SK-N-SH (cell line): ENCODE measurements around the gene RASSF4. TPM values are rescaled to one million over a fixed set of nuclear protein-coding genes. Genes with fewer than 3 reads are reported as not detected.

Source experiments
- CTCF ChIA-PET: fragments of 300-600, 350-600 bp; formaldehyde crosslinking; extraction: SDS; loops from one replicate; lab custom pipeline; 2021; lab: Yijun Ruan, JAX
- POLR2A ChIA-PET: fragments of 350-600 bp; sonication (Branson Sonifier 250); formaldehyde crosslinking; extraction: SDS; loops from one replicate; lab custom pipeline; 2020; ENCODE audit warnings: antibody characterized with exemption, inconsistent platforms; lab: Yijun Ruan, JAX
- DNase-seq: peaks from one replicate; pipeline ENCODE4 v3.0.0; 2012
- H2AFZ ChIP-seq: fragments of 200-600 bp; sonication (generic); 2 replicates; pipeline ENCODE4 v1.8.1; 2016; ENCODE audit warnings: antibody characterized with exemption, mild to moderate bottlenecking, low read depth
- H3F3A ChIP-seq: fragments of 200-600 bp; sonication (generic); replicated peaks from 2 replicates; pipeline ENCODE3; 2016; ENCODE audit warnings: antibody characterized with exemption, mild to moderate bottlenecking; ENCODE audit not compliant: insufficient read depth
- H3K27ac ChIP-seq, 2 experiments: fragments of 200-500 bp in 1 of 2; fragments of 200-600 bp in 1 of 2; sonication (Bioruptor generic) in 1 of 2; sonication (generic), shearing (Covaris generic) in 1 of 2; 2 replicates each; pipeline versions ENCODE4 v1.5.1 to v1.6.1; 2014 to 2016; ENCODE audit warnings: low read depth in 2 of 2, inconsistent platforms in 1 of 2, low read length in 1 of 2, mild to moderate bottlenecking in 1 of 2, mixed read lengths in 1 of 2
- H3K27me3 ChIP-seq: fragments of 200-600 bp; sonication (generic), shearing (Covaris generic); 2 replicates; pipeline ENCODE4 v1.6.1; 2016; ENCODE audit warnings: mixed run types; ENCODE audit not compliant: insufficient read depth
- H3K36me3 ChIP-seq, 2 experiments: fragments of 200-500 bp in 1 of 2; fragments of 200-600 bp in 1 of 2; sonication (Bioruptor generic) in 1 of 2; sonication (generic) in 1 of 2; replicated peaks in 1 of 2; 2 replicates each; pipeline versions ENCODE3 to v1.5.1; 2014 to 2016; ENCODE audit warnings: low read length in 1 of 2, mild to moderate bottlenecking in 1 of 2; ENCODE audit not compliant: insufficient read depth in 2 of 2, control insufficient read depth in 1 of 2
- H3K4me1 ChIP-seq, 2 experiments: fragments of 200-500 bp in 1 of 2; fragments of 200-600 bp in 1 of 2; sonication (Bioruptor generic) in 1 of 2; sonication (generic), shearing (Covaris generic) in 1 of 2; 2 replicates each; pipeline versions ENCODE4 v1.5.1 to v1.6.1; 2014 to 2016; ENCODE audit warnings: low read depth in 1 of 2, low read length in 1 of 2, mixed run types in 1 of 2; ENCODE audit not compliant: insufficient read depth in 2 of 2, control insufficient read depth in 1 of 2
- H3K4me2 ChIP-seq: fragments of 200-600 bp; sonication (generic), shearing (Covaris generic); 2 replicates; pipeline ENCODE4 v1.6.1; 2017; ENCODE audit warnings: mixed run types
- H3K4me3 ChIP-seq, 2 experiments: fragments of 200-500 bp in 1 of 2; fragments of 200-600 bp in 1 of 2; sonication (Bioruptor generic) in 1 of 2; sonication (generic), shearing (Covaris generic) in 1 of 2; 2 replicates each; pipeline versions ENCODE4 v1.5.1 to v1.8.1; 2014 to 2016; ENCODE audit warnings: low read depth in 2 of 2, inconsistent platforms in 1 of 2, low read length in 1 of 2, mild to moderate bottlenecking in 1 of 2, mixed read lengths in 1 of 2, moderate library complexity in 1 of 2
- H3K79me2 ChIP-seq: fragments of 200-600 bp; sonication (generic); 2 replicates; pipeline ENCODE4 v1.8.1; 2017; ENCODE audit warnings: mild to moderate bottlenecking; ENCODE audit not compliant: insufficient read depth
- H3K9ac ChIP-seq: fragments of 200-600 bp; sonication (generic); 2 replicates; pipeline ENCODE4 v1.6.1; 2017; ENCODE audit warnings: mixed run types
- H3K9me2 ChIP-seq: fragments of 200-600 bp; sonication (generic); 2 replicates; pipeline ENCODE4 v1.6.1; 2017; ENCODE audit warnings: mixed run types
- H3K9me3 ChIP-seq: fragments of 200-600 bp; sonication (generic); 2 replicates; pipeline ENCODE4 v1.6.1; 2017; ENCODE audit warnings: mixed run types, mild to moderate bottlenecking, moderate library complexity
- H4K20me1 ChIP-seq: fragments of 200-600 bp; sonication (generic); 2 replicates; pipeline ENCODE4 v1.6.1; 2017; ENCODE audit warnings: mild to moderate bottlenecking, mixed run types; ENCODE audit not compliant: insufficient read depth
- EZH2phosphoT487 ChIP-seq: fragments of 200-600 bp; sonication (generic); IDR thresholded peaks from 2 replicates; pipeline ENCODE4 v1.6.1; 2017; ENCODE audit warnings: low read depth, mixed run types, mild to moderate bottlenecking, antibody characterized with exemption, moderate library complexity, borderline replicate concordance
- FOXM1 ChIP-seq: IDR thresholded peaks from 2 replicates; pipeline ENCODE4 v1.4.0; 2012; ENCODE audit warnings: low read depth, mild to moderate bottlenecking
- GABPA ChIP-seq: IDR thresholded peaks from 2 replicates; pipeline ENCODE4 v1.4.0; 2012; ENCODE audit warnings: low read depth, mild to moderate bottlenecking
- IRF3 ChIP-seq: fragments of 150-350 bp; IDR thresholded peaks from 2 replicates; pipeline ENCODE4 v1.6.1; 2016; ENCODE audit warnings: mild to moderate bottlenecking, low read depth, low read length
- MAX ChIP-seq: IDR thresholded peaks from 2 replicates; pipeline ENCODE4 v1.4.0; 2012; ENCODE audit warnings: low read depth
- MEF2A ChIP-seq: IDR thresholded peaks from 2 replicates; pipeline ENCODE4 v1.4.0; 2012; ENCODE audit warnings: low read depth, borderline replicate concordance
- PBX3 ChIP-seq: IDR thresholded peaks from 2 replicates; pipeline ENCODE4; 2012
- SIN3A ChIP-seq: IDR thresholded peaks from 2 replicates; pipeline ENCODE4 v1.6.1; 2012; ENCODE audit warnings: low read depth, mild to moderate bottlenecking, low read length, moderate library complexity, borderline replicate concordance
- TCF12 ChIP-seq: IDR thresholded peaks from 2 replicates; pipeline ENCODE4 v1.4.0; 2012
- USF1 ChIP-seq: IDR thresholded peaks from 2 replicates; pipeline ENCODE4 v1.4.0; 2012; ENCODE audit warnings: low read depth, borderline replicate concordance
- USF2 ChIP-seq: fragments of 150-350 bp; IDR thresholded peaks from 2 replicates; pipeline ENCODE4 v1.6.1; 2017; ENCODE audit warnings: antibody characterized with exemption, low read length, low read depth, borderline replicate concordance
- WGBS: methylation state at CpG from one replicate; pipeline ENCODE4 v1.1.6; 2017; ENCODE audit warnings: low lambda C conversion rate; 5-methylcytosine and 5-hydroxymethylcytosine counted together
- polyA plus RNA-seq, 3 experiments: library from polyadenylated mRNA; depleted of rRNA; stranded (reverse); fragments of >200 nt; gene quantifications; 2 replicates each; pipeline ENCODE4 v1.2.3, GENCODE V29; 2012

Gene RASSF4
- polyA plus RNA-seq, 1 of the 3 experiments (the other 2 are of a cell fraction) = 11.0 TPM

- TF ChIP-seq USF1 (no peak), EZH2phosphoT487 (no peak), FOXM1 (no peak)
- TF ChIP-seq, all 33 proteins: peak for 0
- Histone ChIP-seq H3K9me2 (no peaks in the 10 kb centered on the region), H4K20me1 (no peaks in the 10 kb centered on the region), H3K4me3 (no peak overlapping the region), H3K9ac (no peak overlapping the region), H3K9me3 (no peaks in the 10 kb centered on the region), H3F3A (no peaks in the 10 kb centered on the region), H2AFZ (no peak overlapping the region), H3K79me2 (no peaks in the 10 kb centered on the region), H3K4me2 (no peak overlapping the region), H3K27me3 (no peaks in the 10 kb centered on the region), H3K27ac (no peak overlapping the region), H3K4me1 (peaks cover 6 to 17% of the 10 kb centered on the region in 2 experiments; a peak in 3 of 4 replicates), H3K36me3 (peaks cover 0 to 11% of the 10 kb centered on the region in 2 experiments)
- 95% methylated on average over 8 of the region's 9 CpGs for WGBS
- DNase-seq = no peak
- POLR2A ChIA-PET = no interaction called here
- CTCF ChIA-PET = interaction anchor here (9.6 kb wide), 1 partner anchor 36 kb away, joined by 81 read pairs; no protein-coding TSS in a partner anchor
Measured at GRCh38 chr10:44969854-44970253, 10.3 kb downstream of the RASSF4 start.

GRCh38 chr10:44970812-44971395, 11.3 kb downstream of the RASSF4 start:
- Histone ChIP-seq H2AFZ (no peak overlapping the region), H3K36me3 (peaks cover 0 to 11% of the 10 kb centered on the region in 2 experiments), H3K4me1 (peaks cover 11 to 20% of the 10 kb centered on the region in 2 experiments; a peak in 3 of 4 replicates), H3K9me3 (no peaks in the 10 kb centered on the region), H4K20me1 (no peaks in the 10 kb centered on the region), H3K9me2 (no peaks in the 10 kb centered on the region), H3K79me2 (no peaks in the 10 kb centered on the region), H3K27ac (no peak overlapping the region), H3K4me2 (no peak overlapping the region), H3F3A (no peaks in the 10 kb centered on the region), H3K27me3 (no peaks in the 10 kb centered on the region), H3K4me3 (no peak overlapping the region), H3K9ac (no peak overlapping the region)
- ChIA-PET CTCF (interaction anchor here (1.0 to 9.6 kb wide), 2 partner anchors 37 to 38 kb away, joined by 5 to 81 read pairs; no protein-coding TSS in a partner anchor), POLR2A (no interaction called here)
- TF ChIP-seq SIN3A (no peak), PBX3 (no peak), USF2 (no peak), MAX (no peak), TCF12 (no peak), GABPA (no peak), IRF3 (no peak), MEF2A (no peak)
- DNase-seq = no peak
- 82% methylated on average over 7 of the region's 8 CpGs for WGBS
